ENCODE data around the gene SLC17A5. TPM values are rescaled to one million over a fixed set of nuclear protein-coding genes. Genes with fewer than 3 reads are reported as not detected.

Gene SLC17A5
- total and polyA plus RNA-seq, 9 of the 15 experiments (the other 6 are each of a cell fraction or from before 2014, with no cell fraction given) = 1.3 to 7.2 (median 3.4) TPM

DNA sequence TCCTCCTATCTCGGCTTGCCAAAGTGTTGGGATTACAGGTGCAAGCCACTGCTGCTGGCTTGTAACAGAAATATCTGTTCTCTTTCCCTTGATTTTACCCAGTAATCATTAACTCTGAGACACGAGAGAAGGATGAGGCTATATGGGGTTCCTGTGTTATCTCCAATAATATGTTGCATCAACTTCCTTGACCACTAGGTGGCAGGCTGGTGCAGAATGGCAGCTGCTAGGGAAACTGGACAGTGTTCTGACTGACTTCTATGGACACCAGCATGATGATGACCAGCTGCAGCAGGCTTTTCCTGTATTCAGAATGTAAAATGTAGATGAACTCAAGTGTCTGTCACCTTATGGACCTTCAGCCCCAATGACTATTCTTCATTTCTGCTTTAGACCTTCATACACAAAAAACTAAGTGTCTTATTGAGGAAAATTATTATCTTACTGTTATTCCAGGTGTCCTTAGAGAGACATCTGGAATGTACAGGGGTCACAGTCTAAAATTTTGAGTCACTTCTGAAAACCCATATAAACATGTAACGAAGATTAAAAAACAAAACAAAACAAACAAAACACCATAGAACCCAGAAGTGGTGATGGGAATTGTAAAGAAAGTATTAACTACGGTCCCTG lies 21.8 kb upstream of the SLC17A5 start (continued):
- TF ChIP-seq, protein P1, sequence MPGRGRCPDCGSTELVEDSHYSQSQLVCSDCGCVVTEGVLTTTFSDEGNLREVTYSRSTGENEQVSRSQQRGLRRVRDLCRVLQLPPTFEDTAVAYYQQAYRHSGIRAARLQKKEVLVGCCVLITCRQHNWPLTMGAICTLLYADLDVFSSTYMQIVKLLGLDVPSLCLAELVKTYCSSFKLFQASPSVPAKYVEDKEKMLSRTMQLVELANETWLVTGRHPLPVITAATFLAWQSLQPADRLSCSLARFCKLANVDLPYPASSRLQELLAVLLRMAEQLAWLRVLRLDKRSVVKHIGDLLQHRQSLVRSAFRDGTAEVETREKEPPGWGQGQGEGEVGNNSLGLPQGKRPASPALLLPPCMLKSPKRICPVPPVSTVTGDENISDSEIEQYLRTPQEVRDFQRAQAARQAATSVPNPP (IDR thresholded peaks at IDR 0.05; ENCODE audit: borderline replicate concordance, insufficient read depth, insufficient read length) = no peak
- TF ChIP-seq SETDB1 (IDR thresholded peaks at IDR 0.05; ENCODE audit: low read length) = no peak
- peak; percentile 46; the same call in 1 of the 2 replicates for TF ChIP-seq CREM (IDR thresholded peaks at IDR 0.05; ENCODE audit: low read depth)
- no peak for TF ChIP-seq ZNF324 (CRISPR knock-in tag; IDR thresholded peaks at IDR 0.05)
- TF ChIP-seq, protein P2, sequence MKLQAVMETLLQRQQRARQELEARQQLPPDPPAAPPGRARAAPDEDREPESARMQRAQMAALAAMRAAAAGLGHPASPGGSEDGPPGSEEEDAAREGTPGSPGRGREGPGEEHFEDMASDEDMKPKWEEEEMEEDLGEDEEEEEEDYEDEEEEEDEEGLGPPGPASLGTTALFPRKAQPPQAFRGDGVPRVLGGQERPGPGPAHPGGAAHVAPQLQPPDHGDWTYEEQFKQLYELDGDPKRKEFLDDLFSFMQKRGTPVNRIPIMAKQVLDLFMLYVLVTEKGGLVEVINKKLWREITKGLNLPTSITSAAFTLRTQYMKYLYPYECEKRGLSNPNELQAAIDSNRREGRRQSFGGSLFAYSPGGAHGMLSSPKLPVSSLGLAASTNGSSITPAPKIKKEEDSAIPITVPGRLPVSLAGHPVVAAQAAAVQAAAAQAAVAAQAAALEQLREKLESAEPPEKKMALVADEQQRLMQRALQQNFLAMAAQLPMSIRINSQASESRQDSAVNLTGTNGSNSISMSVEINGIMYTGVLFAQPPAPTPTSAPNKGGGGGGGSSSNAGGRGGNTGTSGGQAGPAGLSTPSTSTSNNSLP (IDR thresholded peaks at IDR 0.05; ENCODE audit: borderline replicate concordance, low read depth, low read length) = peak; percentile 35; the same call in 1 of the 2 replicates
- no peak for TF ChIP-seq FIP1L1 (IDR thresholded peaks at IDR 0.05; ENCODE audit: low read depth, low read length, poor library complexity, severe bottlenecking)
- TF ChIP-seq SMARCC2 (IDR thresholded peaks at IDR 0.05; ENCODE audit: low read depth) = no peak
- TF ChIP-seq, protein P3, sequence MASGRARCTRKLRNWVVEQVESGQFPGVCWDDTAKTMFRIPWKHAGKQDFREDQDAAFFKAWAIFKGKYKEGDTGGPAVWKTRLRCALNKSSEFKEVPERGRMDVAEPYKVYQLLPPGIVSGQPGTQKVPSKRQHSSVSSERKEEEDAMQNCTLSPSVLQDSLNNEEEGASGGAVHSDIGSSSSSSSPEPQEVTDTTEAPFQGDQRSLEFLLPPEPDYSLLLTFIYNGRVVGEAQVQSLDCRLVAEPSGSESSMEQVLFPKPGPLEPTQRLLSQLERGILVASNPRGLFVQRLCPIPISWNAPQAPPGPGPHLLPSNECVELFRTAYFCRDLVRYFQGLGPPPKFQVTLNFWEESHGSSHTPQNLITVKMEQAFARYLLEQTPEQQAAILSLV (tag; IDR thresholded peaks at IDR 0.05) = no peak
- no peak for TF ChIP-seq PHF21A (IDR thresholded peaks at IDR 0.05; ENCODE audit: borderline replicate concordance, low read depth)
- TF ChIP-seq KLF16 (IDR thresholded peaks at IDR 0.05) = peak; percentile 46; the same call in 1 of the 2 replicates
- TF ChIP-seq ZNF444 (CRISPR knock-in tag; IDR thresholded peaks at IDR 0.05) = no peak
- no peak for TF ChIP-seq ZNF431 (CRISPR knock-in tag; IDR thresholded peaks at IDR 0.05)
- TF ChIP-seq, protein P4, sequence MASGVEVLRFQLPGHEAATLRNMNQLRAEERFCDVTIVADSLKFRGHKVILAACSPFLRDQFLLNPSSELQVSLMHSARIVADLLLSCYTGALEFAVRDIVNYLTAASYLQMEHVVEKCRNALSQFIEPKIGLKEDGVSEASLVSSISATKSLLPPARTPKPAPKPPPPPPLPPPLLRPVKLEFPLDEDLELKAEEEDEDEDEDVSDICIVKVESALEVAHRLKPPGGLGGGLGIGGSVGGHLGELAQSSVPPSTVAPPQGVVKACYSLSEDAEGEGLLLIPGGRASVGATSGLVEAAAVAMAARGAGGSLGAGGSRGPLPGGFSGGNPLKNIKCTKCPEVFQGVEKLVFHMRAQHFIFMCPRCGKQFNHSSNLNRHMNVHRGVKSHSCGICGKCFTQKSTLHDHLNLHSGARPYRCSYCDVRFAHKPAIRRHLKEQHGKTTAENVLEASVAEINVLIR (CRISPR knock-in tag; IDR thresholded peaks at IDR 0.05) = no peak
- no peak for TF ChIP-seq HSF4 (CRISPR knock-in tag; IDR thresholded peaks at IDR 0.05; ENCODE audit: borderline replicate concordance)
- TF ChIP-seq HDAC1 (IDR thresholded peaks at IDR 0.05) = no peak
- no peak for TF ChIP-seq FOXA3 (CRISPR knock-in tag; conservative IDR thresholded peaks at IDR 0.05 in 1 of 2, IDR thresholded peaks at IDR 0.05 in 1 of 2)
- TF ChIP-seq, protein P5, sequence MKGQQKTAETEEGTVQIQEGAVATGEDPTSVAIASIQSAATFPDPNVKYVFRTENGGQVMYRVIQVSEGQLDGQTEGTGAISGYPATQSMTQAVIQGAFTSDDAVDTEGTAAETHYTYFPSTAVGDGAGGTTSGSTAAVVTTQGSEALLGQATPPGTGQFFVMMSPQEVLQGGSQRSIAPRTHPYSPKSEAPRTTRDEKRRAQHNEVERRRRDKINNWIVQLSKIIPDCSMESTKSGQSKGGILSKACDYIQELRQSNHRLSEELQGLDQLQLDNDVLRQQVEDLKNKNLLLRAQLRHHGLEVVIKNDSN (CRISPR knock-in tag; IDR thresholded peaks at IDR 0.05) = no peak
- TF ChIP-seq RCOR1 (IDR thresholded peaks at IDR 0.05; ENCODE audit: borderline replicate concordance in 1 of 2, low read depth in 2 of 2, low read length in 2 of 2) = 0 out of 4 replicates have a peak, but pooled peaks of 1 of the 2 experiments have one; percentile 17
- TF ChIP-seq, protein P6, sequence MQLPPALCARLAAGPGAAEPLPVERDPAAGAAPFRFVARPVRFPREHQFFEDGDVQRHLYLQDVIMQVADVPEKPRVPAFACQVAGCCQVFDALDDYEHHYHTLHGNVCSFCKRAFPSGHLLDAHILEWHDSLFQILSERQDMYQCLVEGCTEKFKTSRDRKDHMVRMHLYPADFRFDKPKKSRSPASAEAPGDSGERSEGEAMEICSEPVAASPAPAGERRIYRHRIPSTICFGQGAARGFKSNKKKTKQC (CRISPR knock-in tag; IDR thresholded peaks at IDR 0.05) = no peak
- TF ChIP-seq CEBPG (CRISPR knock-in tag; IDR thresholded peaks at IDR 0.05) = 0 out of 2 replicates have a peak, but pooled peaks have one; percentile 25
- no peak for TF ChIP-seq CEBPG (tag; conservative IDR thresholded peaks at IDR 0.05 in 1 of 2, IDR thresholded peaks at IDR 0.05 in 1 of 2)

All from K562 (cell line).